ENCODE data around the gene SARNP.

DNA sequence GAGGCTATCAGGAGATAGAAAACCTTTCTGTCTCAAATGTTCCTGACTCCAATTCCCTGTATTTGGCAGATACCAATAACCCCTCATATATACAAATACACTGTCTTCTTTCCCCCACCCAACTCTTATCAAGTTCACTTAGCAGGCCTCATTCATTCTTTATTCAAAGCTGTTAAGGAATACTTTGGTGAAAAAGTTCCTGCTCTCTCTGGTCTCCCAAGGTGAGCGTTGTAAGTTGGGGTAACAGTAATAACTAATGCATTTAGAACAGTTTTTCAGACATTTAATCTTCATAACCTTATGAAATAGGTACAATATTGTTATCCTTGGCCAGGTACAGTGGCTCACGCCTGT is 78.5 kb downstream of the SARNP start:
- no peak for TF ChIP-seq POLR2A (IDR thresholded peaks at IDR 0.05; ENCODE audit: low read length)
- TF ChIP-seq GATA1 (IDR thresholded peaks at IDR 0.05; ENCODE audit: low read depth, low read length) = no peak
